NCI-H69 (cell line): ENCODE measurements around the gene EYA4.

Experiments
- DNase-seq: peaks from one replicate; lab custom pipeline; 2025; lab: John Stamatoyannopoulos, UW

EYA4 gene

GRCh38 chr6:133289733-133290306 is 48.7 kb downstream of the EYA4 start:
- no peak for DNase-seq

- DNase-seq: no peak
These were observed 49.8 kb downstream of the EYA4 start for GRCh38 chr6:133290930-133291329.

GRCh38 chr6:133291671-133292070 is 50.5 kb downstream of the EYA4 start:
- no peak for DNase-seq

GRCh38 chr6:133297657-133298056 is 56.5 kb downstream of the EYA4 start:
- DNase-seq: no peak

GRCh38 chr6:133298335-133298734 is 57.2 kb downstream of the EYA4 start:
- DNase-seq: no peak

- DNase-seq: no peak
These were observed 57.6 kb downstream of the EYA4 start for GRCh38 chr6:133298801-133299200.

- no peak for DNase-seq
These were observed 59.7 kb downstream of the EYA4 start for GRCh38 chr6:133300896-133301295.

GRCh38 chr6:133301835-133302234 is 60.7 kb downstream of the EYA4 start:
- DNase-seq: no peak

GRCh38 chr6:133306931-133307330 is 65.8 kb downstream of the EYA4 start:
- no peak for DNase-seq

GRCh38 chr6:133309579-133309978 is 68.4 kb downstream of the EYA4 start:
- DNase-seq: no peak

- DNase-seq: no peak
These were observed 70.8 kb downstream of the EYA4 start for GRCh38 chr6:133312006-133312405.

- DNase-seq: no peak
These were observed 71.9 kb downstream of the EYA4 start for GRCh38 chr6:133313068-133313467.

- no peak for DNase-seq
These were observed 73.8 kb downstream of the EYA4 start for GRCh38 chr6:133314947-133315346.

- peak; percentile 42 for DNase-seq
These were observed 74.7 kb downstream of the EYA4 start for GRCh38 chr6:133315811-133316210.

GRCh38 chr6:133317704-133318103 is 76.5 kb downstream of the EYA4 start:
- DNase-seq: no peak

- DNase-seq: peak; percentile 24
These were observed 85.4 kb downstream of the EYA4 start for GRCh38 chr6:133326584-133326983.

- no peak for DNase-seq
These were observed 92.7 kb downstream of the EYA4 start for GRCh38 chr6:133333852-133334251.

GRCh38 chr6:133337308-133337707 is 96.2 kb downstream of the EYA4 start:
- no peak for DNase-seq

- DNase-seq: no peak
These were observed 98.6 kb downstream of the EYA4 start for GRCh38 chr6:133339543-133340384.

GRCh38 chr6:133340557-133340956 is 99.4 kb downstream of the EYA4 start:
- DNase-seq: no peak

GRCh38 chr6:133341607-133342158 is 100.5 kb downstream of the EYA4 start:
- peak; percentile 34 for DNase-seq

GRCh38 chr6:133343220-133343619 is 102.1 kb downstream of the EYA4 start:
- no peak for DNase-seq

GRCh38 chr6:133348846-133349245 is 107.7 kb downstream of the EYA4 start:
- no peak for DNase-seq
